ENCODE measurements around the gene TXNDC15. TPM values are rescaled to one million over a fixed set of nuclear protein-coding genes. Genes with fewer than 3 reads are reported as not detected.

TXNDC15 gene
- total RNA-seq: 105 TPM

GRCh38 chr5:134873987-134874830 lies at the start of gene TXNDC15:
TSS of gene TXNDC15 (plus strand) at chr5:134874371. CDS start at chr5:134874428, 57 bp downstream.

GRCh38 chr5:134845852-134846640 lies 28.1 kb upstream of the TXNDC15 start, which contains the start of gene C5orf24:
TSS of gene C5orf24 (plus strand) at chr5:134845968. CDS start at chr5:134854901, 8,933 bp downstream.

GRCh38 chr5:134904610-134905245 lies 30.6 kb downstream of the TXNDC15 start, which contains the start of gene PCBD2:
TSS of gene PCBD2 (plus strand) at chr5:134905131. CDS start at chr5:134905140, 9 bp downstream.

Small RNAs within 50 kb of the gene (small RNA-seq; reads per million reads assigned to genes)
- not detected for gene MIR4461
- not detected for gene MTND3P25
- gene MTND4LP30: not detected

Other genes starting within 250 kb of the TXNDC15 start
- 48.4 TPM for gene SAR1B, start 241.5 kb upstream of the TXNDC15 start, total RNA-seq
- 26.1 TPM for gene SEC24A, start 225.6 kb upstream of the TXNDC15 start, total RNA-seq
- gene CAMLG, start 135.8 kb upstream of the TXNDC15 start, total RNA-seq: 61.8 TPM
- gene DDX46, start 115.6 kb upstream of the TXNDC15 start, total RNA-seq: 39.2 TPM
- 106 TPM for gene C5orf24, start 28.4 kb upstream of the TXNDC15 start, total RNA-seq
- 10.4 TPM for gene PCBD2, start 30.8 kb downstream of the TXNDC15 start, total RNA-seq
- gene CATSPER3, start 93.5 kb downstream of the TXNDC15 start, total RNA-seq: 0.23 TPM
- not detected for gene PITX1, start 159.9 kb downstream of the TXNDC15 start, total RNA-seq